Thoracic aorta (tissue), 2 donors: Measurements from ENCODE around the gene CDH8. TPM values are rescaled to one million over a fixed set of nuclear protein-coding genes. Genes with fewer than 3 reads are reported as not detected.

Experiments used
- ATAC-seq: fragments of 150-250 bp; one replicate; pipeline ENCODE4 v1.8.0; 2017; ENCODE audit warnings: low read depth; ENCODE audit not compliant: insufficient number of reproducible peaks, low FRiP score
- DNase-seq: peaks from one replicate; pipeline ENCODE4 v3.0.0-alpha.2; 2020; ENCODE audit warnings: low spot score
- H3K27ac ChIP-seq, 2 donors: fragments of 200-600 bp; sonication (generic); 1 replicate in 1 of 2; 2 replicates in 1 of 2; pipeline ENCODE4 v1.5.1; 2016; ENCODE audit warnings: mild to moderate bottlenecking in 2 of 2, moderate library complexity in 2 of 2
- H3K27me3 ChIP-seq: fragments of 200-600 bp; sonication (generic); replicated peaks from 2 replicates; pipeline ENCODE4 v1.6.0; 2016; ENCODE audit warnings: mild to moderate bottlenecking; ENCODE audit not compliant: insufficient read depth
- H3K36me3 ChIP-seq: fragments of 200-600 bp; sonication (generic); one replicate; pipeline ENCODE4 v1.5.1; 2016
- H3K4me1 ChIP-seq, 2 donors: fragments of 200-600 bp; sonication (generic); 1 replicate in 1 of 2; 2 replicates in 1 of 2; pipeline versions ENCODE4 v1.5.1 to v1.6.0; 2016; ENCODE audit warnings: low read depth in 2 of 2, mild to moderate bottlenecking in 1 of 2; ENCODE audit not compliant: control insufficient read depth in 1 of 2
- H3K4me3 ChIP-seq: fragments of 200-600 bp; sonication (generic); 2 replicates; pipeline ENCODE4 v1.5.1; 2016; ENCODE audit warnings: mild to moderate bottlenecking
- H3K9me3 ChIP-seq: fragments of 200-600 bp; sonication (generic); 2 replicates; pipeline ENCODE4 v1.5.1; 2016
- CTCF ChIP-seq: fragments of 200-600 bp; sonication (generic); IDR thresholded peaks from one replicate; pipeline ENCODE4 v1.5.1; 2019; ENCODE audit warnings: antibody characterized with exemption
- total RNA-seq, 2 donors: library from RNA; depleted of rRNA; stranded (reverse); fragments of >200 nt; gene quantifications; one replicate each; pipeline versions ENCODE4 v1.1.0 to v1.2.3, GENCODE V29; 2016

The CDH8 gene
- total RNA-seq, 2 donors from 2014 or later, result 5.4 to 7.0 TPM

DNA sequence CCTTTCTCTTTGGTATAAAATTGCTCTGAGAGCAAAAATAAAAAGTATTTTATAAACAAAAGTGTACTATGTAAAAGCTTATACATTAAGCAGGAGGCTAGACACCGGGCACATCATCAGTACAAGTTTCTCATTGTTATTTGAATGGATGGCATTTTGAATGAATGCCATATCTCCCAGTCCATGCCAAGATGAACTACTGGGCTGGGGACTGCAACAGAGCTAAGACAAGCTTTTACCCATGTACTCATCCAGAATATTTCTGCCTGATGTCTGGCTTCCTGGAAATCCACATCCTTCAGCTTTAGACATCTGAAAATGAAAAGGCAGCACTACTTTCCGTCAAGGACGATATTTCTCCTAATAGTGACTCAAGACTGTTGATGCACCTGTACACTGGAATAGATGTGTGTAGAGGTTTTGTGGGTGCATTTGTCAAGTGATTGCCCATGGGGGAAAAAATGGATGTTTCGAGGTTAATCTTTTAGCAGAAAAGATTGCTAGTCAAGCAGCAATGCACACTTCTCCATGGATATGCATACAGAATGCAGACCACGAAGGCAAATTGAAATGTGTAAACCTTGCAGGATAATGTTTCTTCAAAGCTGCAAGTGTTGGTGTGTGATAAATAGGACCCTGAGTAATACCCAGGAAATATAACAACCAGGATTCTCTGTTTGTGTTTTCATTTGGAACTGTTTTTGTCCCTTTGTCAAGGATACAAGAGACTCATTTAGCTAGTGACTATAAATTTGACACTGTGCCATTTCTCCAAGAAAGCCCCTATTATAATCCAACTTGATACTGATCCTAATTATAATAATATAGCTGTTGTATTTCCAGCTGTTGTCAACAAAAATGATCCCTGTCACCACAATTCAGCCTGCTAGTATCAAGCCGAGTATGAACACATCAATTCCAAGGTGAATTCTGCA, 173.8 kb downstream of the CDH8 start:
- no peak for TF ChIP-seq CTCF
- DNase-seq (no peak), ATAC-seq (no peak)
- Histone ChIP-seq H3K27me3 (no peaks in the 10 kb centered on the region), H3K9me3 (no peaks in the 10 kb centered on the region), H3K4me3 (no peak overlapping the region), H3K4me1 (no peaks in the 10 kb centered on the region), H3K36me3 (no peaks in the 10 kb centered on the region), H3K27ac (no peak overlapping the region)

DNA sequence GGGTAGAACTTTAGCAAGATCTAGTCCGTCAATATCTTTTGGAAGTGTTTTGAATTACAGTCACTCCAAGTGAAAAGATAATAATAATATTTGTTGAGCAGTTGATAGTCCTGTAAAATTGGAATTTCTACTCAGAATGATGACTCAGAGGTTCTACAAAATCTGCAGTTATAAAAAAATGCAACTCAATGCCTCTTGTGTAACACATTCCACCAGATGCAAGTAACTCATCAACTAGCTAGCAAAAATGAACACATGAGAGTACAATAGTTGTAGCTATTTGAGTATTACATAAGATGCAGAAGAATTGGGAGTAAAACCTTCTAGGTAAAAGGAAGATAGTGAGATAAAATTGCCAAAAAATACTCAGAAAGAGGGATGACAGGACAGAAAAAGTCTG, 177.2 kb downstream of the CDH8 start:
- H3K9me3 ChIP-seq, result no peaks in the 10 kb centered on the region
- H3K4me1 ChIP-seq, result no peaks in the 10 kb centered on the region
- no peaks in the 10 kb centered on the region for H3K36me3 ChIP-seq
- no peak for TF ChIP-seq CTCF
- no peaks in the 10 kb centered on the region for H3K27me3 ChIP-seq
- no peak overlapping the region for H3K4me3 ChIP-seq
- ATAC-seq (no peak), DNase-seq (no peak)
- no peak overlapping the region for H3K27ac ChIP-seq

- H3K4me3 ChIP-seq, result no peak overlapping the region
- no peak overlapping the region for H3K27ac ChIP-seq
- no peaks in the 10 kb centered on the region for H3K4me1 ChIP-seq
- DNase-seq, result no peak
- no peak for TF ChIP-seq CTCF
- no peaks in the 10 kb centered on the region for H3K27me3 ChIP-seq
- no peak for ATAC-seq
- no peaks in the 10 kb centered on the region for H3K9me3 ChIP-seq
- H3K36me3 ChIP-seq, result no peaks in the 10 kb centered on the region
Observed at GRCh38 chr16:61842666-61843065, 193.6 kb downstream of the CDH8 start.

DNA sequence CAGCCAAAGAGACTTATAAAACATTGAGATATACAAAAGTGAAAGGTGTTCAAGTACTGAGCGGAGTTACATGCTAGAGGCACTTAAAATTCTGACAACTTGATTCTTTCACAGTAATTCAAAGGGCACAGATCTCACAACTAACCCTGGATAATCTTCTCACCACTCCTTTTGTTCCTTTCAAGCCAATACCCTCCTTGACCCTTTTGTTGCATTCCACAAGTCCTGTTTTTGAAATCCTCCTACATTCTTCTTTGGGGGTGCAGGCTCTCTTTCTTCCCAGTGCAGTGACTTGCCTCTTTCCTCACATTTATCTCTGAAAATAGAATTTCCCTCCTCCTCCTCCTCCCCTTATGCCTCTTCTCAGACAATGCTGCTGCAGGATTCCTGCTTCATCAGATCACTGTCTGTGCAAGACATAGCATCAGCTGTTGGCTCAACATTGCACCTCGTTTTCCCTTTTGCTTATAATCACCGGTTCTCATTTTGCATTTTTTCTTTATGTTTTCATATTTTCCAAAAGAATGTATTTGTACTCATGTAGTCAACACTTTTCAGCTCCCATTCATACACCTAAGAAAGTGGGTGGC, 199.3 kb downstream of the CDH8 start:
- no peak for TF ChIP-seq CTCF
- H3K36me3 ChIP-seq, result no peaks in the 10 kb centered on the region
- no peaks in the 10 kb centered on the region for H3K4me1 ChIP-seq
- H3K4me3 ChIP-seq, result no peak overlapping the region
- ATAC-seq (no peak), DNase-seq (no peak)
- no peaks in the 10 kb centered on the region for H3K9me3 ChIP-seq
- no peaks in the 10 kb centered on the region for H3K27me3 ChIP-seq
- H3K27ac ChIP-seq, result no peak overlapping the region

GRCh38 chr16:61834082-61834481, 202.2 kb downstream of the CDH8 start:
- no peak for TF ChIP-seq CTCF
- Histone ChIP-seq H3K27me3 (no peaks in the 10 kb centered on the region), H3K9me3 (no peaks in the 10 kb centered on the region), H3K36me3 (no peaks in the 10 kb centered on the region), H3K27ac (no peak overlapping the region), H3K4me1 (peaks cover 0 to 9% of the 10 kb centered on the region in 2 donors), H3K4me3 (no peak overlapping the region)
- ATAC-seq, result no peak
- DNase-seq, result no peak
